ENCODE measurements around the gene CD7. TPM values are rescaled to one million over a fixed set of nuclear protein-coding genes. Genes with fewer than 3 reads are reported as not detected.

Gene CD7
- total RNA-seq, 4 donors from 2014 or later: 0.45 to 3.0 (median 2.5) TPM; not detected in 1

DNA sequence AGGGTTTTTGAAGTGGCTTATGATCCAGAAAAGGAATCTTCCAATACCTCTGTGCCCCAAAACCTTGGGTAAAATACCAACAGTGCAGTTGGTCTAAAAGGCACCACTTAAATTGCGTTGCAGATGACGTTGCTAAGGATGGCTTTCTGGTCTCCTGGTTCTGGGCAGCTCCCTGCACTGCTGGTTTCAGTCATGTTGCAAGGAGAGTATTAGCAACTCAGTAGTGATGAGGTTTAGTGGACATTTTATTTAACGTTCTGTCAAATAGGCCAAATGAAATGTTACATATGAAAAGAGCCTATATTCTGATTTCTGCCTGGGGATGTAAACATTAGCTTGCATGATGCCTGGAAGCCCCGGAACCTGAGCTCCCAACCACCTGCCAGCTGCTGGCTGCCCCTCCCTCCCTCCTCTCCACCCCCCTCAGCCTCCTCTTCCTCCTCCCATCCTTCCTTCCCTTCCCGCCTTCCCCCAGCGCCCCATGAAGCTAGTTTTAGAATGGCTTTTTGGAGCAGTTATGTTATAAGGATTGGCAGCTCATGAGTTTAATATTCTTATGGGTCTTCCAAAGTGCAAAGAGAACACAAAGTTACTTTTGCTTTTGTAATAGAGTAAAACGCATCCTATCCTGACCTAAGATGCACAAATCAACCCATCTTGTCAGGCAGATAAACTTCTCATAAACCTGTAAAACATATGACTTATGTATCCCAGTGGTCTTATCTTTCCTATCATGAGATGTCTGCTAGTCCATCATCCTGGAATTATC, 20.7 kb downstream of the CD7 start:
- no peak overlapping the region for H3K4me3 ChIP-seq (replicated peaks in 1 of 3)
- no peaks in the 10 kb centered on the region for H3K36me3 ChIP-seq
- DNase-seq: no peak
- intact Hi-C loops (cut with DNase I): no loop called here
- peak overlapping the region; percentile 58 to 96 (median 74) for H3K27ac ChIP-seq
- H3K4me1 ChIP-seq: peaks cover 32 to 54% of the 10 kb centered on the region in 2 donors
- WGBS, 2 donors: 56 to 65% methylated on average over 7 of the region's 7 CpGs
- H3K27me3 ChIP-seq: no peaks in the 10 kb centered on the region
- TF ChIP-seq, protein P1, sequence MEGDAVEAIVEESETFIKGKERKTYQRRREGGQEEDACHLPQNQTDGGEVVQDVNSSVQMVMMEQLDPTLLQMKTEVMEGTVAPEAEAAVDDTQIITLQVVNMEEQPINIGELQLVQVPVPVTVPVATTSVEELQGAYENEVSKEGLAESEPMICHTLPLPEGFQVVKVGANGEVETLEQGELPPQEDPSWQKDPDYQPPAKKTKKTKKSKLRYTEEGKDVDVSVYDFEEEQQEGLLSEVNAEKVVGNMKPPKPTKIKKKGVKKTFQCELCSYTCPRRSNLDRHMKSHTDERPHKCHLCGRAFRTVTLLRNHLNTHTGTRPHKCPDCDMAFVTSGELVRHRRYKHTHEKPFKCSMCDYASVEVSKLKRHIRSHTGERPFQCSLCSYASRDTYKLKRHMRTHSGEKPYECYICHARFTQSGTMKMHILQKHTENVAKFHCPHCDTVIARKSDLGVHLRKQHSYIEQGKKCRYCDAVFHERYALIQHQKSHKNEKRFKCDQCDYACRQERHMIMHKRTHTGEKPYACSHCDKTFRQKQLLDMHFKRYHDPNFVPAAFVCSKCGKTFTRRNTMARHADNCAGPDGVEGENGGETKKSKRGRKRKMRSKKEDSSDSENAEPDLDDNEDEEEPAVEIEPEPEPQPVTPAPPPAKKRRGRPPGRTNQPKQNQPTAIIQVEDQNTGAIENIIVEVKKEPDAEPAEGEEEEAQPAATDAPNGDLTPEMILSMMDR (IDR thresholded peaks at IDR 0.05): no peak
- no peak for TF ChIP-seq POLR2A (IDR thresholded peaks at IDR 0.05)
- no peaks in the 10 kb centered on the region for H3K9me3 ChIP-seq

DNA sequence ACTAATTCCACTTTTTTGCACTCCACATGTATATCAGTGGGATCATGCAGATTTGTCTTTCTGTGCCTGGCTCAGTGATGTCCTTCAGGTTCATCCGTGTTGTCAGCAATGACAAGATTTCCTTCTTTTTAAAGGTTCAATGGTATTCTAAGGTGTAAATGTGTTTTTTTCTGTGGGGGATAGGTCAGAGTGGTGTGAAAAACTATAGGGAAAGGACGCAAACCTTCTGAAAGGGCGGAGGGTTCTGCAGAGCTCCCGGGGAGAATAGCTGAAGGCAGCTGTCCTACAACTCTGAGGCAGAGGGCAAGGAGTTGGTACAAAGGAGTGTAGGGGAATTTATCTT, 22.0 kb downstream of the CD7 start:
- WGBS, 2 donors: 80 to 82% methylated on average over 4 of the region's 4 CpGs
- DNase-seq: no peak
- intact Hi-C loops (cut with DNase I): no loop called here
- H3K27ac ChIP-seq: no peak overlapping the region
- H3K4me1 ChIP-seq: peaks cover 32 to 47% of the 10 kb centered on the region in 2 donors
- TF ChIP-seq, protein P1 (IDR thresholded peaks at IDR 0.05): no peak
- TF ChIP-seq POLR2A (IDR thresholded peaks at IDR 0.05): no peak
- H3K4me3 ChIP-seq (replicated peaks in 1 of 3): no peak overlapping the region
- H3K36me3 ChIP-seq: no peaks in the 10 kb centered on the region
- no peaks in the 10 kb centered on the region for H3K27me3 ChIP-seq
- H3K9me3 ChIP-seq: no peaks in the 10 kb centered on the region

DNA sequence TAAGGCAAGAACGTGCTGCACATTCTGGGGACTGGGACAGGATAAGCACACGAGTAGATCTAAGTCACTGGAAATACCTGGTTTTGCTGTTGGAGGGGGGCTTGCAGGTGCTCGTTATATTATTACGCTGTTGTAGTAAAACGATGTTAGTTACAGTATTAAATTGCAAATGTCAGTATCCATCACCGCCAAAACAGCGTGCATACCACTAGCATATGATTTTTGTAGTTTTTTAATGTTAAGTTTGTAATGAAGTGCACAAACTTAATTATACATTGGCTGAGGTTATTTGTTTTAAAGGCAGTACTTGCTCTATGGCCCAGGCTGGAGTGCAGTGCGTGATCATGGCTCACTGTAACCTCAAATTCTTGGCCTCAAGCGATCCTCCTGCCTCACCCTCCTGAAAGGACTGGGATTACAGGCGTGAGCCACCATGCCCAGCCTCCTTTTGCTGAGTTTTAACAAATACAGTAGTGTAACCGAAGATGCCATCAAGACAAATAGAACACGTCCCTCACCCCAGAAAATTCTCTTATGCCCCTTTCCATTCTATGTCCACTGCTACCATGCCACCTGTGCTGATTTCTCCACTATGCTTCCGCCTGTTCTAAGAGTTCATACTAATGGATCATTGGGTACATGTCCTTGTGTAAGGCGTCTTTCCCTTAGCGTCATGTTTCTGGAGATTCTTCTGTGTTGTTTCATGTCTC, 23.2 kb downstream of the CD7 start:
- Histone ChIP-seq H3K4me3 (replicated peaks in 1 of 3) (no peak overlapping the region), H3K27me3 (no peaks in the 10 kb centered on the region), H3K4me1 (peaks cover 32 to 46% of the 10 kb centered on the region in 2 donors), H3K9me3 (no peaks in the 10 kb centered on the region), H3K36me3 (no peaks in the 10 kb centered on the region), H3K27ac (peak overlapping the region in 2 of 3 donors; percentile 67 to 85)
- intact Hi-C loops (cut with DNase I): no loop called here
- 89 to 90% methylated on average over 15 of the region's 15 CpGs for WGBS, 2 donors
- TF ChIP-seq, protein P1 (IDR thresholded peaks at IDR 0.05): no peak
- no peak for TF ChIP-seq POLR2A (IDR thresholded peaks at IDR 0.05)
- DNase-seq: no peak

DNA sequence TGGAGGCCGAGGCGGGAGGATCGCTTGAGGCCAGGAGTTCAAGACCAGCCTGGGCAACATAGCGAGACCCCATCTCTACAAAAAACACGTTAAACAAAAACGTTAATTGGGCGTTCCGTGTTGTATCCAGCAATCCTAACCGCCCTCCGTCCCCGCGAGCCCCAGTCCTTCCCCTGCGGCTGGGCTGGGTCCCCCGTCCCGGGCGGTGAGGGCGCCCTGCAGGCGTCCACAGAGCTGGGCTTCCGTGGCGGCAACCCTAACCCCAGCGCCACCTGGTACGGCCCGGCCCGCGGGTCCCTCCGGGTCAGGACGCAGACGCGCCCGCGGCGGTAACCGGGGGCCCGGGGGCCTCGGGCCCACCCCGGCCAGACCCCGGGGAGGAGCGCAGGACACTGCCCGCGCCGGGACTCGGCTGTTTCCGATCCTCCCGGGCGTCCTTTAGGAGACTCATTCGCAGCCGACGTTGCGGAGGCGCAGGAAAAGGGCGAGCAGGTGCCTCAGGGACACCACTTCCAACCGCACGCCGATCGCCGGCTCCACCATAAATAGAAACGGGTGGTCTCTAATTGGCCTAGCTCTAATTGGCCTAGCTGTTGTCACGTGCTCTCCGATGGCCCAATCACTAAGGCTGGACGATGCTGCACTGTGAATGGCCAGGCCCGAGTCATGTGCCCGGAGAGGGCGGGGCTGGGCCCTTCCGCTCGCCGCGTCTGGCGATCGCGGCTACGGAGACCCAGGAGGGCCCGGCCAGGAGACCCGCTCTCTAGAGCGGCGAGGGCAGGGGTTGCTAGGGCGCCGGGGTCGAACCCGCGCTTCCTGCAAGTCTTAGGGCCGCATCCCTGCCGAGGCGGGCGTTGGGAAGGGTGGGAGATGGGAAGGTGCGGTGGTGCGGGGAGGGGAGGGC, 24.9 kb downstream of the CD7 start:
- Histone ChIP-seq H3K4me3 (replicated peaks in 1 of 3) (peak overlapping the region; percentile 31 to 83 (median 80)), H3K9me3 (no peaks in the 10 kb centered on the region), H3K27ac (peak overlapping the region; percentile 97 to 98 (median 98)), H3K4me1 (peaks cover 19 to 30% of the 10 kb centered on the region in 2 donors), H3K36me3 (no peaks in the 10 kb centered on the region), H3K27me3 (no peaks in the 10 kb centered on the region)
- intact Hi-C loops (cut with DNase I): no loop called here
- 11 to 13% methylated on average over 25 to 31 of the region's 86 CpGs for WGBS, 2 donors
- TF ChIP-seq POLR2A (IDR thresholded peaks at IDR 0.05): peak; percentile 76 to 98
- TF ChIP-seq, protein P1 (IDR thresholded peaks at IDR 0.05): no peak
- DNase-seq: peak; percentile 98

Measured in thyroid gland (tissue), 4 donors.